SW 1271 (cell line): ENCODE data around the gene TRPV6.

Source experiments
- DNase-seq, 2 experiments: peaks; one replicate each; lab custom pipeline; 2025; lab: John Stamatoyannopoulos, UW

The TRPV6 gene

GRCh38 chr7:142908290-142908689 lies 22.7 kb upstream of the TRPV6 start:
- DNase-seq: no peak

- no peak for DNase-seq
Observed at GRCh38 chr7:142906643-142907042, 21.1 kb upstream of the TRPV6 start.

- DNase-seq: no peak
Observed at GRCh38 chr7:142905759-142906158, 20.2 kb upstream of the TRPV6 start.

GRCh38 chr7:142904128-142904527 lies 18.6 kb upstream of the TRPV6 start:
- no peak for DNase-seq

- no peak for DNase-seq
Observed at GRCh38 chr7:142901426-142902259, 16.1 kb upstream of the TRPV6 start.

GRCh38 chr7:142899661-142900060 lies 14.1 kb upstream of the TRPV6 start:
- DNase-seq: no peak

GRCh38 chr7:142898377-142899170 lies 13.0 kb upstream of the TRPV6 start:
- DNase-seq: no peak

- DNase-seq: no peak
Observed at GRCh38 chr7:142897691-142898090, 12.1 kb upstream of the TRPV6 start.

- no peak for DNase-seq
Observed at GRCh38 chr7:142896741-142897379, 11.3 kb upstream of the TRPV6 start.

GRCh38 chr7:142896151-142896550 lies 10.6 kb upstream of the TRPV6 start:
- no peak for DNase-seq

- no peak for DNase-seq
Observed at GRCh38 chr7:142894985-142895593, 9.5 kb upstream of the TRPV6 start.

- DNase-seq: no peak
Observed at GRCh38 chr7:142894112-142894984, 8.8 kb upstream of the TRPV6 start.

- DNase-seq: no peak
Observed at GRCh38 chr7:142892951-142893350, 7.4 kb upstream of the TRPV6 start.

- no peak for DNase-seq
Observed at GRCh38 chr7:142891490-142892082, 6.0 kb upstream of the TRPV6 start.

GRCh38 chr7:142890874-142891485 lies 5.4 kb upstream of the TRPV6 start:
- no peak for DNase-seq

- no peak for DNase-seq
Observed at GRCh38 chr7:142889816-142890215, 4.3 kb upstream of the TRPV6 start.

GRCh38 chr7:142887282-142888015 lies 1.9 kb upstream of the TRPV6 start:
- no peak for DNase-seq

- no peak for DNase-seq
Observed at GRCh38 chr7:142886866-142887265, 1.3 kb upstream of the TRPV6 start.

GRCh38 chr7:142884286-142884640 lies 1.3 kb downstream of the TRPV6 start:
- no peak for DNase-seq
